HG03521 (cell line): ENCODE results near the gene SMC1B.
"Not testable (repeated sequence)": the region's sequence is repeated elsewhere in the genome, so short reads cannot be mapped to it uniquely, and the experiment has no call there.

ENCODE experiments used
- ATAC-seq: cut with Tn5 transposase; IDR thresholded peaks from one replicate; pipeline ENCODE4 v1.9.1; 2021; ENCODE audit warnings: mild to moderate bottlenecking, moderate library complexity; ENCODE audit not compliant: unreplicated experiment

The SMC1B gene

DNA sequence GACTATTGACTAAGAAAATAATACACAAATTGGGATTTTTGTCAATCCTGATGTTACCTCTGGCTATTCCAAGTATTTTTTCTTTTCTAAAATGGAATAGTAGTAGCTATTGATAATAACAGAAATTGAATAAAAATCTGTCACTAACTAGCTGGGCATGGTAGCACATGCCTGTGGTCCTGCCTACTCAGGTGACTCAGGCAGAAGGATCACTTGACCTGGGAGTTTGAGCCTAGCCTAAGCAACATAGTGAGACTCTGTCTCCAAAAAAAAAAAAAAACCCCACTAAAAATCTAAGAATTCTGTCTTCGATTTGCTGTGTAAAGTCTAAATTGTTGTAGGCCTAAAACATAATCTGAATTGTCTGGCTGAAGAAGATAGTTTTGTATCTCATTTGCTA is 61.4 kb downstream of the SMC1B start:
- ATAC-seq = no peak

- no peak for ATAC-seq
These were observed 63.5 kb downstream of the SMC1B start for GRCh38 chr22:45349916-45350315.

GRCh38 chr22:45344334-45344733 is 69.1 kb downstream of the SMC1B start:
- ATAC-seq = no peak

DNA sequence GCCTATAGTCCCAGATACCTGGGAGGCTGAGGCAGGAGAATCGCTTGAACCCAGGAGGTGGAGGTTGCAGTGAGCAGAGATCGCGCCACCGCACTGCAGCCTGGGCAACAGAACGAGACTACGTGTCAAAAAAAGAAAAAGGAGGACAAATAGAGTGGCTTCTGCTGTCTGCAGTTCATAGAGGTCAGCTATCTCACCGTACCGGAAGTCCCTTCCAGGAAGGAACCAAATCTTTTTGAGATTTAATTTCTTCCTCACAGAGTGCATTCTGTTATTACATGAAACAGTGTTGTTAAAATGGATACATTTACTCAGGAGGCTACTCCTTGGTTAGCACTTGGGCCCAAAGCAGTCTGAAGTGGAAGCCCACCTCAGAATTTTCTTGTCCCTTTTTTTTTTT is 70.3 kb downstream of the SMC1B start:
- no peak for ATAC-seq

- ATAC-seq = no peak
These were observed 71.9 kb downstream of the SMC1B start for GRCh38 chr22:45341498-45341897.

GRCh38 chr22:45340323-45340722 is 73.1 kb downstream of the SMC1B start:
- ATAC-seq = no peak

DNA sequence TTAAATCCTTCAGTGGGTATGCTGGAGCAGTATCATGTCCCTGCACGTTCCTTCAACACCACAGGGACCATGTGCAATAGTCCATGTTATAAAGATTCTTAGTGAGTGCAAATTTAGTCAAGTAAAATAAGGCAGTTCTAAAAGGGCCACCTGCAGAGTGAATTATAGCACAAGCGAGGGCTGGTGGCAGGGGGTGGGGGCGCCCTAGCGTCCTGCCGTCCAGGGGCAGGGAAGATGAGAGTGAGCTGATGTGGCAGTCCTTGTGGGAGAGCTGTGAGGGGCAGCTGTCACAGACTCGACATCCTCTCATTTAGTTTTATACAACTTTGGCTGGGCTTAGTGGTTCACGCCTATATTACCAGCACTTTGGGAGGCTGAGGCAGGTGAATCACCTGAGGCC is 74.6 kb downstream of the SMC1B start:
- ATAC-seq = no peak

- no peak for ATAC-seq
These were observed 75.9 kb downstream of the SMC1B start for GRCh38 chr22:45337536-45337935.

GRCh38 chr22:45336971-45337431 is 76.4 kb downstream of the SMC1B start:
- no peak for ATAC-seq

GRCh38 chr22:45335854-45336522 is 77.4 kb downstream of the SMC1B start:
- ATAC-seq = no peak

DNA sequence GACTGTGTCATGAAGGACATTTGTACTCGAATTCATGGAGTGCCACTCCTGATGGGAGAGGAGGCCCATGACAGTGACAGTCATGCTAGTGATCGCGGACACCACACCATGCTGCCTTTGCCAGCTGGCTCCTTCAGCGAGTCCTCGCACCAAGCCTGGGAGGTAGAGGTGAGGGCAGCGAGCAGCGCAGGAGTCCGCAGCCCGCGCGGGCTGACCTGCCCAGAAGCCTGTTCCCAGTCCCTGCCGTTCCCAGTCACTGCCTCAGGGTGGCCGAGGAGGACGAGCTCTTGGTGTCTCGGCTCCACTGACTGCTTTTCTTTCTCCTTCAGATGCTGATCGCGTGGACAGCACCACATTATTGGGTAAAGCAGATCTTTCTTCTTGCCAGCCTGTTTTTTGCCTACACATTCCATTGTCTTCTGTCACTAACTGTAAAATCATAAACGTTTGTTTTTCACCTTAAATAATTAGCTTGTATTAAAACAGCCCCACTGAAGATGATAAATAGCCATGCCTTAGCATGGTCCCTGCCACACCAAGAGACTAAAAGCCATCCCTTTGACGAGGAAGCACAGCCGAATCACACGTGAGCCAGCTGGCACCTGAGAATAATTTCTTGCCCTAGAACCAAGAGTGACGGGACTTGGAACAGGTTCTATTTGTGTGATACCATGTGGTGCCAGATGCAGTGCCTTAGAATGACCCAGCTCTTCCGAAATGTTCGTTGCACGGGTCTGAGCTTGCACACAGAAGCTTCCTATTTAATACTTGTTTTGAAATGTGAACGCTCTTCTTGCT is 78.2 kb downstream of the SMC1B start:
- ATAC-seq = no peak

- no peak for ATAC-seq
These were observed 78.9 kb downstream of the SMC1B start for GRCh38 chr22:45334528-45334927.

GRCh38 chr22:45334068-45334467 is 79.3 kb downstream of the SMC1B start:
- no peak for ATAC-seq

- no peak for ATAC-seq
These were observed 81.4 kb downstream of the SMC1B start for GRCh38 chr22:45332001-45332400.

DNA sequence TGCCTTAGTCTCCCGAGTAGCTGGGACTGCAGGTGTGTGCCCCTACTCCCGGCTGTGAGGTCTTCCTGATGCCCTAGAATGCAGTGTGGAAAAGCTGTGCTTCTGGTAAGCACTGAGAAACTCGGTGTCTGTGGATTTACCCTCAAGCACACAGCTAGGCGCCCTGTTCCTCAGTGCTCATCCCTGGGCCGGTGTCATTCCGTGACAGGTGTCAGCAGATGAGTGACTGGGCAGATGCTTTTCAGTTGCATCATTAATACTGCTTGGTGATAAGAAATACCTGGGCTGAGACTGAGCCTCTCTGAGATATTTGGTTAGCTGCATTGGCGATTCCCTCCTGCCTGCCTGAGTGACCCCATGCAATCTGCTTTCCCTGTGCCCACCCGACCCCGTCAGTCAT is 81.9 kb downstream of the SMC1B start:
- ATAC-seq = no peak

DNA sequence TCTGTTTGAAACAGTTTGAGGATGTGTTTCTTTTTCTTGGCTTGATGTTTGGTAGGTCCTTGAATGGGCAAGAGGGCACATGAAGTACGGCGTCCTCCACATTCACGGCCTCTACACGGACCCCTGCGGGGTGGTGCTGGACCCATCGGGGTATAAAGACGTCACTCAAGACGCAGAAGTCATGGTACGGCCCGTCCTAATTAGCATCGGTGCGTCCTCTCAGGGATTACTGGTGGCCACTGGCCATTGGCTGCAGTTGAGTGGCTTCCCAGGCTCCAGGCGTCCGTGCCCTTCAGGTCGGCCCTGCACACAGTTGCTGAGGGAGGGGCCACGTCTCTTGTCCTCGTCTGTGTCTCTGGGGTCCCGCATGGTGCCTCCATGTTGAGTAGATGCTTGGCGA is 82.9 kb downstream of the SMC1B start:
- ATAC-seq = no peak

DNA sequence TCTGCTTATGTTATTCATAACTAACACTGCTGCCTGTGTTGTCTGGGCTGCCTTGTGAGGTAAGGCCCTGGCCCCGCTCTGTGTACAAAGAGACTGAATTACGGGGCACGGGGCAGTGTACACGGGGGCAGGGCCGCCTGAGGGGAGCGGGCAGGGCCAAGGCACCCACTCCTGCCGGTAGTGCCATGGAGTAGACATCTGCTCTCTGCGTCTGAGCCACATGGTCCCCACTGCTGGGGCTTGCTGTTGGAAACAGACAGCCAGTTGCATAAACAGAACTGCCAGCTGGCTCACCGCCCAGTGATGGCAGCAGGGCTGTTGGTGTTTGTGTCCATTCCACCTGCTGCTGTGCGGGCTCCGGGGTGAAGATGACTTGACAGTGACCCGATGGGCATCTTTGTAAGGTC is 83.9 kb downstream of the SMC1B start:
- ATAC-seq = no peak

DNA sequence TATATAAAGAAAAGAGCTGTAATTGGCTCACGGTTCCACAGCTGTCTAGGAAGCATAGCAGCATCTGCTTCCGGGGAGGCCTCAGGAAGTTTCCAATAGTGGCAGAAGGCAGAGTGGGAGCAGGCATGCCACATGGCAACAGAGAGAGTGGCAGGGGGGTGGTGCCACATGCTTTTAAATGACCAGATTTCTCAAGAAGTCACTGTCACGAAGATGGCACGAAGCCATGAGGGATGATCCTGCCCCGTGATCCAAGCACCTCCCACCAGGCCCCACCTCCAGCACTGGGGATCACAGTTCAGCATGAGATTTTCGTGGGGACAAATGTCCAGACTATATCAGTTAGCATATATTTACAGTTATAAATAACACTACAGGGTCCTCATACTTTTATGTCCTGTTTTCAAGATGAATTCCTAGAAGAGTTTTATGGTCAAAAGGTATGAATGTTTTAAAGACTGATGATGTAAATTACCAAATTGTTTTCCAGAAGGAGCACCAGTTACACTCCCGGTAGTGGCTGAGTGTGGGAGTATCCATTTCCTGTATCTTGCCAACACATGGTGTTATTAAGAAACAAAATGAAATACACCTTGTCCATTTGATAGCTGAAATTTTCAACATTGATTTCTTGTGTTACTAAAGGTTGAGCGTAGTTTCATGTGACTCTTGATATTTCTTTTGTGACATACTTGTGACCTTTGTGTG is 84.4 kb downstream of the SMC1B start:
- no peak for ATAC-seq

DNA sequence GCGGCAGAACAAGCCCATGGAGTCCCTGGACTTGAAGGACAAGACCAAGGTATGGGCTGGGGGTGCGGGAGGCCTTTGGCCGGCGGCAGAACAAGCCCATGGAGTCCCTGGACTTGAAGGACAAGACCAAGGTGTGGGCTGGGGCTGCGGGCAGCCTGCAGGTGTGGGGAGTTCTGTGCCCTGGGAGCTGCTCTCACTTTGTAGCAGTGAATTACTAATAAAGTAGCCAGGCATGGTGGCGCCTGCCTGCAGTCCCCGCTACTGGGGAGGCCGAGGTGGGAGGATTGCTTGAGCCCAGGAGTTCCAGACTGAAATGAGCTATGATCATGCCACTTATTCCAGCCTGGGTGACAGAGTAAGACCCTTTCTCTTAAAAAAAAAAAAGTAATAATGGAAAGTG is 85.1 kb downstream of the SMC1B start:
- not testable (repeated sequence) for ATAC-seq

- no peak for ATAC-seq
These were observed 89.1 kb downstream of the SMC1B start for GRCh38 chr22:45324311-45324711.

- ATAC-seq = no peak
These were observed 89.7 kb downstream of the SMC1B start for GRCh38 chr22:45323695-45324094.
